ENCODE data around the gene FLVCR2. TPM values are rescaled to one million over a fixed set of nuclear protein-coding genes. Genes with fewer than 3 reads are reported as not detected.

The FLVCR2 gene
- total RNA-seq, 2 experiments from 2014 or later, result 0.71 to 2.3 TPM

- TF ChIP-seq CTCF (IDR thresholded peaks at IDR 0.05), result no peak
- Histone ChIP-seq H3K27ac (ENCODE audit: low read depth in 1 of 2, low read length in 2 of 2) (no peak overlapping the region), H3K9me3 (ENCODE audit: control insufficient read depth in 1 of 2, insufficient read depth in 1 of 2, low read length in 2 of 2) (no peaks in the 10 kb centered on the region), H3K4me1 (ENCODE audit: insufficient read depth, low read length) (no peaks in the 10 kb centered on the region), H3K4me3 (ENCODE audit: low read length) (no peak overlapping the region), H3K36me3 (ENCODE audit: insufficient read depth, low read length) (no peaks in the 10 kb centered on the region), H3K27me3 (ENCODE audit: control insufficient read depth in 1 of 2, insufficient read depth in 2 of 2, low read length in 2 of 2) (no peaks in the 10 kb centered on the region)
- no peak overlapping the region for H3K27ac Mint-ChIP-seq
- CTCF ChIA-PET, result no interaction called here
- H3K27me3 Mint-ChIP-seq, result no peaks in the 10 kb centered on the region
- no peaks in the 10 kb centered on the region for H3K9me3 Mint-ChIP-seq
- DNase-seq, result no peak
- no peak overlapping the region for H3K4me3 Mint-ChIP-seq
- ATAC-seq (ENCODE audit: poor library complexity), result no peak
- no peaks in the 10 kb centered on the region for H3K36me3 Mint-ChIP-seq (ENCODE audit: low read depth)
- POLR2A ChIA-PET, result no interaction called here
- intact Hi-C loops (cut with DNase I, micrococcal nuclease), result no loop called here
- no peaks in the 10 kb centered on the region for H3K4me1 Mint-ChIP-seq (ENCODE audit: low read depth)
These were observed 48.0 kb downstream of the FLVCR2 start for GRCh38 chr14:75626396-75626795.

GRCh38 chr14:75626863-75627262, 48.4 kb downstream of the FLVCR2 start:
- H3K36me3 Mint-ChIP-seq (ENCODE audit: low read depth), result no peaks in the 10 kb centered on the region
- DNase-seq, result no peak
- H3K4me3 ChIP-seq (ENCODE audit: low read length), result no peak overlapping the region
- no peaks in the 10 kb centered on the region for H3K4me1 Mint-ChIP-seq (ENCODE audit: low read depth)
- no peaks in the 10 kb centered on the region for H3K27me3 ChIP-seq (ENCODE audit: control insufficient read depth in 1 of 2, insufficient read depth in 2 of 2, low read length in 2 of 2)
- intact Hi-C loops (cut with DNase I, micrococcal nuclease), result no loop called here
- ChIA-PET POLR2A (no interaction called here), CTCF (no interaction called here)
- H3K27me3 Mint-ChIP-seq, result no peaks in the 10 kb centered on the region
- no peaks in the 10 kb centered on the region for H3K4me1 ChIP-seq (ENCODE audit: insufficient read depth, low read length)
- H3K27ac ChIP-seq (ENCODE audit: low read depth in 1 of 2, low read length in 2 of 2), result no peak overlapping the region
- no peaks in the 10 kb centered on the region for H3K36me3 ChIP-seq (ENCODE audit: insufficient read depth, low read length)
- TF ChIP-seq CTCF (IDR thresholded peaks at IDR 0.05), result no peak
- H3K9me3 Mint-ChIP-seq, result no peaks in the 10 kb centered on the region
- no peaks in the 10 kb centered on the region for H3K9me3 ChIP-seq (ENCODE audit: control insufficient read depth in 1 of 2, insufficient read depth in 1 of 2, low read length in 2 of 2)
- no peak overlapping the region for H3K27ac Mint-ChIP-seq
- H3K4me3 Mint-ChIP-seq, result no peak overlapping the region
- ATAC-seq (ENCODE audit: poor library complexity), result no peak

GRCh38 chr14:75627406-75627805, 49.0 kb downstream of the FLVCR2 start:
- ATAC-seq (ENCODE audit: poor library complexity), result no peak
- Mint-ChIP-seq H3K27me3 (no peaks in the 10 kb centered on the region), H3K36me3 (ENCODE audit: low read depth) (no peaks in the 10 kb centered on the region), H3K4me1 (ENCODE audit: low read depth) (no peaks in the 10 kb centered on the region), H3K9me3 (no peaks in the 10 kb centered on the region), H3K27ac (no peak overlapping the region), H3K4me3 (no peak overlapping the region)
- ChIA-PET POLR2A (no interaction called here), CTCF (no interaction called here)
- intact Hi-C loops (cut with DNase I, micrococcal nuclease), result no loop called here
- DNase-seq, result no peak
- Histone ChIP-seq H3K27me3 (ENCODE audit: control insufficient read depth in 1 of 2, insufficient read depth in 2 of 2, low read length in 2 of 2) (no peaks in the 10 kb centered on the region), H3K4me1 (ENCODE audit: insufficient read depth, low read length) (no peaks in the 10 kb centered on the region), H3K9me3 (ENCODE audit: control insufficient read depth in 1 of 2, insufficient read depth in 1 of 2, low read length in 2 of 2) (no peaks in the 10 kb centered on the region), H3K36me3 (ENCODE audit: insufficient read depth, low read length) (no peaks in the 10 kb centered on the region), H3K27ac (ENCODE audit: low read depth in 1 of 2, low read length in 2 of 2) (no peak overlapping the region), H3K4me3 (ENCODE audit: low read length) (no peak overlapping the region)
- no peak for TF ChIP-seq CTCF (IDR thresholded peaks at IDR 0.05)
